HEK293 (cell line): ENCODE results near the gene GARIN5A.

ENCODE experiments used
- CTCF ChIA-PET: fragments of 350-600 bp; formaldehyde crosslinking; extraction: SDS; loops from one replicate; lab custom pipeline; 2021; ENCODE audit warnings: antibody characterized with exemption; lab: Yijun Ruan, JAX
- POLR2A ChIA-PET: fragments of 300-600 bp; formaldehyde crosslinking; extraction: SDS; loops from one replicate; lab custom pipeline; 2020; ENCODE audit warnings: antibody characterized with exemption, inconsistent platforms; lab: Yijun Ruan, JAX
- H3K27ac ChIP-seq: fragments of 200-500 bp; sonication (Bioruptor generic); 2 replicates; pipeline ENCODE4 v1.5.1; 2014; ENCODE audit warnings: low read depth, low read length, control low read depth, inconsistent platforms; ENCODE audit errors: extremely low read depth
- H3K36me3 ChIP-seq, 2 experiments: fragments of 200-500 bp in 1 of 2; sonication (Bioruptor generic) in 1 of 2; 1 replicate in 1 of 2; 2 replicates in 1 of 2; pipeline ENCODE4 v1.5.1; 2014 to 2017; ENCODE audit warnings: inconsistent platforms in 2 of 2, low read length in 2 of 2; ENCODE audit not compliant: control insufficient read depth in 2 of 2, insufficient read depth in 1 of 2
- H3K4me1 ChIP-seq: fragments of 200-500 bp; sonication (Bioruptor generic); 2 replicates; pipeline ENCODE4 v1.5.1; 2014; ENCODE audit warnings: mild to moderate bottlenecking, low read length, inconsistent platforms; ENCODE audit not compliant: control insufficient read depth, insufficient read depth
- H3K4me3 ChIP-seq: 2 replicates; pipeline ENCODE4 v1.5.1; 2011; ENCODE audit warnings: low read depth, mild to moderate bottlenecking, control low read depth, low read length, moderate library complexity
- H3K9me3 ChIP-seq: fragments of 200-500 bp; sonication (Bioruptor generic); 2 replicates; pipeline ENCODE4 v1.5.1; 2014; ENCODE audit warnings: low read depth, low read length, inconsistent platforms; ENCODE audit not compliant: control insufficient read depth, insufficient read depth
- GLIS1 ChIP-seq: fragments of 450-650 bp; formaldehyde crosslinking; IDR thresholded peaks from 2 replicates; pipeline ENCODE4 v1.5.1; 2016; ENCODE audit warnings: missing biosample characterization, missing genetic modification characterization
- GLIS2 ChIP-seq: fragments of 450-650 bp; formaldehyde crosslinking; IDR thresholded peaks from 2 replicates; pipeline ENCODE4 v1.5.1; 2016; ENCODE audit warnings: missing biosample characterization, missing genetic modification characterization
- INSM2 ChIP-seq: fragments of 450-650 bp; formaldehyde crosslinking; IDR thresholded peaks from 2 replicates; pipeline ENCODE4 v1.5.1; 2016; ENCODE audit warnings: missing biosample characterization, missing genetic modification characterization
- REPIN1 ChIP-seq: fragments of 450-650 bp; formaldehyde crosslinking; IDR thresholded peaks from 2 replicates; pipeline ENCODE4 v1.5.1; 2017; ENCODE audit warnings: missing biosample characterization, missing genetic modification characterization, low read depth
- ZNF10 ChIP-seq: fragments of 450-650 bp; formaldehyde crosslinking; IDR thresholded peaks from 2 replicates; pipeline ENCODE4 v1.5.1; 2017; ENCODE audit warnings: missing biosample characterization, missing genetic modification characterization
- ZNF132 ChIP-seq: fragments of 450-650 bp; formaldehyde crosslinking; IDR thresholded peaks from 2 replicates; pipeline ENCODE4 v1.5.1; 2017; ENCODE audit warnings: missing biosample characterization, missing genetic modification characterization, borderline replicate concordance
- ZNF146 ChIP-seq: fragments of 450-650 bp; formaldehyde crosslinking; IDR thresholded peaks from 2 replicates; pipeline ENCODE4 v1.5.1; 2016; ENCODE audit warnings: missing biosample characterization, missing genetic modification characterization
- ZNF280D ChIP-seq: fragments of 450-650 bp; formaldehyde crosslinking; IDR thresholded peaks from 2 replicates; pipeline ENCODE4 v1.5.1; 2016; ENCODE audit warnings: missing biosample characterization, missing genetic modification characterization
- ZNF292 ChIP-seq: fragments of 450-650 bp; formaldehyde crosslinking; IDR thresholded peaks from 2 replicates; pipeline ENCODE4 v1.5.1; 2016; ENCODE audit warnings: low read depth, missing biosample characterization, missing genetic modification characterization, borderline replicate concordance
- ZNF580 ChIP-seq: fragments of 450-650 bp; formaldehyde crosslinking; IDR thresholded peaks from 2 replicates; pipeline ENCODE4 v1.5.1; 2016; ENCODE audit warnings: missing biosample characterization, missing genetic modification characterization
- ZNF692 ChIP-seq: fragments of 450-650 bp; formaldehyde crosslinking; IDR thresholded peaks from 2 replicates; pipeline ENCODE4 v1.5.1; 2016; ENCODE audit warnings: missing biosample characterization, missing genetic modification characterization
- ZNF768 ChIP-seq: fragments of 450-650 bp; formaldehyde crosslinking; IDR thresholded peaks from 2 replicates; pipeline ENCODE4 v1.5.1; 2018; ENCODE audit warnings: missing biosample characterization, mild to moderate bottlenecking, missing genetic modification characterization
- ZNF791 ChIP-seq: fragments of 450-650 bp; formaldehyde crosslinking; IDR thresholded peaks from 2 replicates; pipeline ENCODE4 v1.5.1; 2016; ENCODE audit warnings: missing biosample characterization, missing genetic modification characterization
- ZNF837 ChIP-seq: fragments of 450-650 bp; formaldehyde crosslinking; IDR thresholded peaks from 2 replicates; pipeline ENCODE4 v1.5.1; 2016; ENCODE audit warnings: missing biosample characterization, missing genetic modification characterization

The GARIN5A gene

GRCh38 chr19:50425581-50425980 is 51.1 kb downstream of the GARIN5A start (continued):
- TF ChIP-seq ZNF132 (tag by site-specific recombination) (no peak), INSM2 (tag by site-specific recombination) (no peak)

GRCh38 chr19:50423279-50424113 is 53.2 kb downstream of the GARIN5A start:
- POLR2A ChIA-PET, result interaction anchor here (0.6 kb wide), 1 partner anchor 230 kb away, joined by 3 read pairs; no protein-coding TSS in a partner anchor
- no peak overlapping the region for H3K4me3 ChIP-seq
- H3K36me3 ChIP-seq, result no peaks in the 10 kb centered on the region
- no peaks in the 10 kb centered on the region for H3K4me1 ChIP-seq
- CTCF ChIA-PET, result interaction anchor here (0.7 to 2.4 kb wide), 4 partner anchors 8 to 37 kb away, joined by 3 to 12 read pairs (median 4); no protein-coding TSS in a partner anchor
- no peak for TF ChIP-seq ZNF837 (tag by site-specific recombination)
- peak; percentile 58; the same call in 1 of the 2 replicates for TF ChIP-seq ZNF768 (tag by site-specific recombination)
- TF ChIP-seq, all 188 proteins: peak for 1
- H3K27ac ChIP-seq, result no peak overlapping the region
- H3K9me3 ChIP-seq, result no peaks in the 10 kb centered on the region

- Histone ChIP-seq H3K9me3 (no peaks in the 10 kb centered on the region), H3K36me3 (no peaks in the 10 kb centered on the region), H3K4me1 (no peaks in the 10 kb centered on the region), H3K4me3 (no peak overlapping the region), H3K27ac (no peak overlapping the region)
- ChIA-PET CTCF (interaction anchor here (0.9 to 1.3 kb wide), 3 partner anchors 9 to 38 kb away, joined by 3 to 5 read pairs (median 4); no protein-coding TSS in a partner anchor), POLR2A (interaction anchor here (0.6 kb wide), 2 partner anchors 58 to 229 kb away, joined by 3 read pairs; no protein-coding TSS in a partner anchor)
- TF ChIP-seq ZNF692 (tag by site-specific recombination) (no peak), GLIS1 (peak; percentile 77), GLIS2 (tag by site-specific recombination) (peak; percentile 38; the same call in 1 of the 2 replicates)
Observed at GRCh38 chr19:50422397-50423278, 54.0 kb downstream of the GARIN5A start.

GRCh38 chr19:50420808-50421207 is 55.8 kb downstream of the GARIN5A start:
- POLR2A ChIA-PET, result no interaction called here
- Histone ChIP-seq H3K9me3 (no peaks in the 10 kb centered on the region), H3K4me3 (no peak overlapping the region), H3K4me1 (no peaks in the 10 kb centered on the region), H3K36me3 (peaks cover 3% of the 10 kb centered on the region in 2 experiments; a peak in 2 of 3 replicates), H3K27ac (no peak overlapping the region)
- no peak for TF ChIP-seq ZNF292 (tag by site-specific recombination)
- 0 out of 2 replicates have a peak, but pooled peaks have one; percentile 52 for TF ChIP-seq ZNF580
- TF ChIP-seq ZNF146 (tag by site-specific recombination), result peak; percentile 95
- 0 out of 2 replicates have a peak, but pooled peaks have one; percentile 51 for TF ChIP-seq ZNF280D (tag by site-specific recombination)
- no peak for TF ChIP-seq REPIN1 (tag by site-specific recombination)
- no peak for TF ChIP-seq ZNF791 (tag by site-specific recombination)
- no peak for TF ChIP-seq ZNF10
- CTCF ChIA-PET, result no interaction called here
